HG03045 (cell line): ENCODE measurements around the gene BRD1.
"Not testable (repeated sequence)": the region's sequence is repeated elsewhere in the genome, so short reads cannot be mapped to it uniquely, and the experiment has no call there.

Experiments
- ATAC-seq: cut with Tn5 transposase; IDR thresholded peaks from one replicate; pipeline ENCODE4 v1.9.1; 2021; ENCODE audit warnings: mild to moderate bottlenecking, moderate library complexity; ENCODE audit not compliant: unreplicated experiment

Gene BRD1

GRCh38 chr22:49785841-49786471 lies 41.7 kb downstream of the BRD1 start:
- ATAC-seq = no peak

- no peak for ATAC-seq
Measured at GRCh38 chr22:49785046-49785521, 42.6 kb downstream of the BRD1 start.

- no peak for ATAC-seq
Measured at GRCh38 chr22:49784630-49784971, 43.1 kb downstream of the BRD1 start.

GRCh38 chr22:49783926-49784629 lies 43.6 kb downstream of the BRD1 start:
- no peak for ATAC-seq

- no peak for ATAC-seq
Measured at GRCh38 chr22:49783036-49783746, 44.5 kb downstream of the BRD1 start.

GRCh38 chr22:49781886-49782285 lies 45.8 kb downstream of the BRD1 start:
- ATAC-seq = not testable (repeated sequence)

GRCh38 chr22:49781289-49781782 lies 46.3 kb downstream of the BRD1 start:
- no peak for ATAC-seq

GRCh38 chr22:49780698-49781288 lies 46.9 kb downstream of the BRD1 start:
- ATAC-seq = no peak

GRCh38 chr22:49779853-49780697 lies 47.6 kb downstream of the BRD1 start:
- no peak for ATAC-seq

- ATAC-seq = no peak
Measured at GRCh38 chr22:49779211-49779610, 48.5 kb downstream of the BRD1 start.

- no peak for ATAC-seq
Measured at GRCh38 chr22:49777569-49778249, 50.0 kb downstream of the BRD1 start.

- no peak for ATAC-seq
Measured at GRCh38 chr22:49776891-49777290, 50.8 kb downstream of the BRD1 start.

GRCh38 chr22:49775867-49776511 lies 51.7 kb downstream of the BRD1 start:
- ATAC-seq = no peak

GRCh38 chr22:49775191-49775866 lies 52.3 kb downstream of the BRD1 start:
- ATAC-seq = no peak

- no peak for ATAC-seq
Measured at GRCh38 chr22:49774499-49775151, 53.0 kb downstream of the BRD1 start.

- no peak for ATAC-seq
Measured at GRCh38 chr22:49774046-49774445, 53.6 kb downstream of the BRD1 start.

GRCh38 chr22:49773531-49773930 lies 54.1 kb downstream of the BRD1 start:
- no peak for ATAC-seq

GRCh38 chr22:49772692-49773091 lies 55.0 kb downstream of the BRD1 start:
- ATAC-seq = no peak
